Measurements from ENCODE around the gene ACCS. TPM values are rescaled to one million over a fixed set of nuclear protein-coding genes. Genes with fewer than 3 reads are reported as not detected.

The ACCS gene
- total and polyA plus RNA-seq, 8 donors: 10.1 to 68.1 (median 16.2) TPM

DNA sequence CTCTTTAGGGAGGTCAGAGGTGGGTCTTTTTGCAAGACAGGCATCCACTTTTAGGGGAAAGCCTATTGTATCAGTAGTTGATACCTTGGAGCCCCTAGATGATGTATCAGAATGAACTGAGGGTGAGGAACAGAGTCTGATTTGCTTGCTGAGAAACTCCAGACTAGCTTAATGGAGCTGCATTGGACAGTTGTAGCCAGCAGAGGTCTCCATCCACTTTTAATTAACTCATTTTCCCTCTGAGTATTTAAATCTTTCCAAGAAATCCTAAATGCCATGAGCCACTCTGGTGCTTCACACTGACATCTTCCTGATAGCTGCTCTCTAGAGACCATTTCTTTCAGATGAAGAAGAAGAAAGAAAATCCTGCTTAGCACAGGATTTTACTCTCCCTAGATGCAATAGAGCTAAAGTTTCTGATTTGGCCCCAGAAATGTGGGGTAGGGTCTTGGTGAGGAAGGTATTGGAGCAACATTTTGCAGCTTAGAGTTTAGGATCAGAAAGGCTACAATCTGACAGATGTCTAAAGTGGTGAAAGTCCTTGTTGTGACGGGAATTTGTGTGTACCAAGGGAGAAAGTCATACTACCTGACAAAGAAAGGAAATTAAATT, 67.4 kb downstream of the ACCS start:
- intact Hi-C loops (cut with DNase I): loop anchor here in 1 of 3 donors (10.0 kb wide), 1 partner anchor 401 kb away; no protein-coding TSS in a partner anchor
- Histone ChIP-seq H3K27me3 (no peaks in the 10 kb centered on the region), H3K4me3 (no peak overlapping the region), H3K4me1 (no peaks in the 10 kb centered on the region), H3K27ac (no peak overlapping the region), H3K36me3 (peaks cover 0 to 13% (median 0%) of the 10 kb centered on the region in 3 donors), H3K9me3 (no peaks in the 10 kb centered on the region)
- WGBS, 2 donors: 72 to 74% methylated on average over 1 of the region's 1 CpG
- DNase-seq (no peak), FAIRE-seq (no peak), ATAC-seq (peak; percentile 50 to 79 (median 76))
- TF ChIP-seq, protein P1, sequence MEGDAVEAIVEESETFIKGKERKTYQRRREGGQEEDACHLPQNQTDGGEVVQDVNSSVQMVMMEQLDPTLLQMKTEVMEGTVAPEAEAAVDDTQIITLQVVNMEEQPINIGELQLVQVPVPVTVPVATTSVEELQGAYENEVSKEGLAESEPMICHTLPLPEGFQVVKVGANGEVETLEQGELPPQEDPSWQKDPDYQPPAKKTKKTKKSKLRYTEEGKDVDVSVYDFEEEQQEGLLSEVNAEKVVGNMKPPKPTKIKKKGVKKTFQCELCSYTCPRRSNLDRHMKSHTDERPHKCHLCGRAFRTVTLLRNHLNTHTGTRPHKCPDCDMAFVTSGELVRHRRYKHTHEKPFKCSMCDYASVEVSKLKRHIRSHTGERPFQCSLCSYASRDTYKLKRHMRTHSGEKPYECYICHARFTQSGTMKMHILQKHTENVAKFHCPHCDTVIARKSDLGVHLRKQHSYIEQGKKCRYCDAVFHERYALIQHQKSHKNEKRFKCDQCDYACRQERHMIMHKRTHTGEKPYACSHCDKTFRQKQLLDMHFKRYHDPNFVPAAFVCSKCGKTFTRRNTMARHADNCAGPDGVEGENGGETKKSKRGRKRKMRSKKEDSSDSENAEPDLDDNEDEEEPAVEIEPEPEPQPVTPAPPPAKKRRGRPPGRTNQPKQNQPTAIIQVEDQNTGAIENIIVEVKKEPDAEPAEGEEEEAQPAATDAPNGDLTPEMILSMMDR (IDR thresholded peaks at IDR 0.05): peak; percentile 15 to 34 (median 30)

Other genes starting within 250 kb of the ACCS start
- gene ALKBH3, start 185.4 kb upstream of the ACCS start, total RNA-seq: 10 to 100 TPM; 13.9 to 20.1 (median 17.0) TPM
- gene ALKBH3, start 185.4 kb upstream of the ACCS start, polyA plus RNA-seq: 10 to 100 TPM; 22.5 to 29.1 TPM
- 10 to 100 TPM in 3 of 6 donors, 1 to 10 TPM in 3; 3.7 to 45.1 (median 14.0) TPM for gene C11orf96, start 123.6 kb upstream of the ACCS start, total RNA-seq
- gene C11orf96, start 123.6 kb upstream of the ACCS start, polyA plus RNA-seq: 10 to 100 TPM; 28.4 to 33.1 TPM
- not detected for gene ACCSL, start 18.3 kb upstream of the ACCS start, total RNA-seq
- gene ACCSL, start 18.3 kb upstream of the ACCS start, polyA plus RNA-seq: not detected
- 10 to 100 TPM; 18.9 to 36.3 (median 26.8) TPM for gene EXT2, start 29.4 kb downstream of the ACCS start, total RNA-seq
- gene EXT2, start 29.4 kb downstream of the ACCS start, polyA plus RNA-seq: 10 to 100 TPM; 14.4 to 18.3 TPM
- under 1 TPM in 2 of 6 donors, not detected in 4; 0.03 to 0.04 TPM for gene ALX4, start 243.9 kb downstream of the ACCS start, total RNA-seq
- gene ALX4, start 243.9 kb downstream of the ACCS start, polyA plus RNA-seq: under 1 TPM in 1 of 2 donors, not detected in 1; 0.02 TPM